Neural cell (in vitro differentiated cells): ENCODE data around the gene TBC1D10A. TPM values are rescaled to one million over a fixed set of nuclear protein-coding genes. Genes with fewer than 3 reads are reported as not detected.
A peak's percentile ranks its signal among the peaks of the same experiment; 100 is the strongest.

Experiments
- H2AFZ ChIP-seq: fragments of 200-600, 300-800 bp; sonication (generic), shearing (Covaris generic); 2 replicates; pipeline ENCODE4 v1.6.0; 2014; ENCODE audit warnings: low read depth, mild to moderate bottlenecking, antibody characterized with exemption, low read length, moderate library complexity
- H3F3A ChIP-seq: fragments of 200-600 bp; shearing (Covaris generic); 2 replicates; pipeline ENCODE4 v1.6.1; 2016; ENCODE audit warnings: mild to moderate bottlenecking, moderate library complexity, mixed read lengths, antibody characterized with exemption, low read length; ENCODE audit not compliant: insufficient read depth, poor library complexity, severe bottlenecking
- H3K27ac ChIP-seq: fragments of 200-600, 300-800 bp; sonication (generic), shearing (Covaris generic); 2 replicates; pipeline ENCODE4 v1.5.1; 2014; ENCODE audit warnings: mild to moderate bottlenecking, low read length, moderate library complexity
- H3K27me3 ChIP-seq: fragments of 300-800, 200-600 bp; sonication (generic), shearing (Covaris generic); 2 replicates; pipeline ENCODE4 v1.6.0; 2014; ENCODE audit warnings: mild to moderate bottlenecking, low read depth, low read length, moderate library complexity; ENCODE audit not compliant: insufficient read depth
- H3K36me3 ChIP-seq: fragments of 300-800, 200-600 bp; sonication (generic), shearing (Covaris generic); 2 replicates; pipeline ENCODE4 v1.5.1; 2014; ENCODE audit warnings: mild to moderate bottlenecking, antibody characterized with exemption, low read length, moderate library complexity; ENCODE audit not compliant: insufficient read depth
- H3K4me2 ChIP-seq: fragments of 300-800, 200-600 bp; sonication (generic), shearing (Covaris generic); 2 replicates; pipeline ENCODE4 v1.6.0; 2014; ENCODE audit warnings: mild to moderate bottlenecking, low read length
- H3K4me3 ChIP-seq: fragments of 300-800, 200-600 bp; sonication (generic), shearing (Covaris generic); 2 replicates; pipeline ENCODE4 v1.5.1; 2014; ENCODE audit warnings: mild to moderate bottlenecking, low read length, moderate library complexity
- H3K79me2 ChIP-seq: fragments of 200-600 bp; shearing (Covaris generic); replicated peaks from 2 replicates; pipeline ENCODE4 v1.6.0; 2014; ENCODE audit warnings: mild to moderate bottlenecking, low read length, moderate library complexity; ENCODE audit not compliant: insufficient read depth
- H3K9ac ChIP-seq: fragments of 300-800, 200-600 bp; sonication (generic), shearing (Covaris generic); 2 replicates; pipeline ENCODE4 v1.6.1; 2016; ENCODE audit warnings: mild to moderate bottlenecking, low read length, mixed read lengths
- H3K9me2 ChIP-seq: fragments of 200-600 bp; shearing (Covaris generic); 2 replicates; pipeline ENCODE4 v1.6.1; 2016; ENCODE audit warnings: mild to moderate bottlenecking, low read length, mixed read lengths; ENCODE audit not compliant: insufficient read depth
- H3K9me3 ChIP-seq: fragments of 200-600, 300-800 bp; sonication (generic), shearing (Covaris generic); 2 replicates; pipeline ENCODE4 v1.6.1; 2016; ENCODE audit warnings: mild to moderate bottlenecking, mixed run types, low read length, moderate library complexity, mixed read lengths
- H4K20me1 ChIP-seq: fragments of 200-600 bp; shearing (Covaris generic); 2 replicates; pipeline ENCODE4 v1.6.1; 2016; ENCODE audit warnings: mild to moderate bottlenecking, mixed run types; ENCODE audit not compliant: insufficient read depth
- CTCF ChIP-seq: fragments of 450-650 bp; IDR thresholded peaks from 2 replicates; pipeline ENCODE4 v1.5.1; 2014; ENCODE audit warnings: antibody characterized with exemption, mild to moderate bottlenecking, moderate library complexity; ENCODE audit not compliant: poor library complexity, severe bottlenecking
- EZH2 ChIP-seq: fragments of 200-600, 300-800 bp; shearing (Covaris generic), sonication (generic); IDR thresholded peaks from 2 replicates; pipeline ENCODE4 v1.6.1; 2014; ENCODE audit warnings: antibody characterized with exemption, low read length, borderline replicate concordance, mild to moderate bottlenecking; ENCODE audit not compliant: insufficient read depth, poor library complexity, severe bottlenecking
- MXI1 ChIP-seq: fragments of 450-650 bp; conservative IDR thresholded peaks from 2 replicates; pipeline ENCODE4 v1.6.1; 2014; ENCODE audit warnings: antibody characterized with exemption, mild to moderate bottlenecking; ENCODE audit not compliant: poor library complexity, severe bottlenecking
- POLR2AphosphoS5 ChIP-seq: IDR thresholded peaks from 2 replicates; pipeline ENCODE4 v1.6.1; 2012
- REST ChIP-seq: IDR thresholded peaks from 2 replicates; pipeline ENCODE4 v1.6.1; 2012; ENCODE audit warnings: borderline replicate concordance
- SMC3 ChIP-seq: fragments of 450-650 bp; conservative IDR thresholded peaks from 2 replicates; pipeline ENCODE4 v1.6.1; 2014; ENCODE audit warnings: antibody characterized with exemption, mild to moderate bottlenecking, moderate library complexity; ENCODE audit not compliant: poor library complexity
- polyA plus RNA-seq: library from polyadenylated mRNA; depleted of rRNA; stranded (reverse); fragments of >200 nt; gene quantifications from 2 replicates; pipeline ENCODE4 v1.2.3, GENCODE V29; 2014

Gene TBC1D10A
- polyA plus RNA-seq, 1 donor from 2014 or later = 11.9 TPM

GRCh38 chr22:30309951-30310741 is 16.6 kb downstream of the TBC1D10A start:
- H3K4me2 ChIP-seq = no peak overlapping the region
- no peaks in the 10 kb centered on the region for H3K27me3 ChIP-seq
- no peak overlapping the region for H2AFZ ChIP-seq
- no peaks in the 10 kb centered on the region for H3K9me3 ChIP-seq
- H3K36me3 ChIP-seq = no peaks in the 10 kb centered on the region
- H3K27ac ChIP-seq = no peak overlapping the region
- H3K9me2 ChIP-seq = no peaks in the 10 kb centered on the region
- no peaks in the 10 kb centered on the region for H3K79me2 ChIP-seq
- H3F3A ChIP-seq = no peaks in the 10 kb centered on the region
- TF ChIP-seq REST (no peak), EZH2 (no peak), POLR2AphosphoS5 (peak; percentile 72)
- no peak overlapping the region for H3K4me3 ChIP-seq
- no peaks in the 10 kb centered on the region for H4K20me1 ChIP-seq
- H3K9ac ChIP-seq = no peak overlapping the region

DNA sequence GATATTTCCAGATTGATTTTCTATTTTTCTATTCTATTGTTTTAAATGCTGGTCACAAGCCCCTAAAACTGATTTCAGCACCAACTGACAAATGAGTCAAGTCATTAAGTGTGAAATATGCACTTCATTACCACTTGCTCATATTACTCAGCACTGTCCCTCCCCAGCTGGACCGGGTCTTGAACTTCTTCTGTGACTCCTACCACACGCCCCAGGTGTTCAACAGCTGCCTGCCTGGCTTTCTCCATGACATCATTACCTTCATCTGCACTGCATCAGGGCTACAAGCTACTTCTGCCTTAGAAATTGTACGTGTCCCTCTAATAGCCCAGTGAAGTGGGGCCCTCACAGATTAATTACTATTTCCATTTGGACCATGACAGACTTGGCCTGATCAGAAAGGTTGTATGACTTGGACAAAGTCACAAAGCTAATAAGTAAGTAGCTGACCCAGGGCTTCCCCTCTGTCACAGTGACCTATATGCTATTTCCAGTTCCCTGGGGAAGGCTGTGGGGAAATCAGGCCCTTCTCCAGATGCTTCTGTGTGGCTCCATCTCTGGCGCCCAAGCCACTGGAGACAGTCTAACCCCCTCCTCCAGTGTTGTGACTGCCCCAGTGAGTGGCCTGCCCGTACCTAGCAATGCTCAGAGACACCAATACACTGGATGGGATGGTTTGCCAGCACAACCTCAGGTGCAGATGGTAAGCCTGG is 18.1 kb downstream of the TBC1D10A start:
- H2AFZ ChIP-seq = no peak overlapping the region
- H3K9me2 ChIP-seq = no peaks in the 10 kb centered on the region
- no peak overlapping the region for H3K4me2 ChIP-seq
- no peak overlapping the region for H3K4me3 ChIP-seq
- no peak for TF ChIP-seq SMC3
- no peak for TF ChIP-seq CTCF
- no peak overlapping the region for H3K9ac ChIP-seq
- H3K36me3 ChIP-seq = no peaks in the 10 kb centered on the region
- H3K27ac ChIP-seq = no peak overlapping the region
- H4K20me1 ChIP-seq = no peaks in the 10 kb centered on the region
- H3F3A ChIP-seq = no peaks in the 10 kb centered on the region
- H3K27me3 ChIP-seq = no peaks in the 10 kb centered on the region
- H3K79me2 ChIP-seq = no peaks in the 10 kb centered on the region
- H3K9me3 ChIP-seq = no peaks in the 10 kb centered on the region

DNA sequence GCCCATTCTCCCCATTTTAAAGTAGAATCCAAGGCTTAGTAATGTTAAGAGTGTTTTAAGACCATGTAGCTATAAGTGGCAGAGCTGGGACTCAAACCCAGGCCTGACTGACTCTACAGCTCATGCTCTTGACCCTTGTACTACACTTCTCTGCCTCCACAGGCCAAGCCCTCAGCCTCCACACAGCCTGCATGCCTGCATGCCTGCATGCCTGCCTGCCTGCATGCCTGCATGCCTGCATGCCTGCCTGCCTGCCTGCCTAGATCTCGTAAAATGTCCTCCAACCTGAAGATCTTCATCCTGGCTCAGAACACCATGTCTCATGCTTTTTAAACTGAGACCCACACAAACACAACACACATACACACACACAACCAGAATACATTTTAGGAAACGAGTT is 18.6 kb downstream of the TBC1D10A start:
- Histone ChIP-seq H3F3A (no peaks in the 10 kb centered on the region), H3K4me2 (no peak overlapping the region), H3K79me2 (no peaks in the 10 kb centered on the region), H3K27me3 (no peaks in the 10 kb centered on the region), H3K27ac (no peak overlapping the region), H3K36me3 (no peaks in the 10 kb centered on the region), H3K9me2 (no peaks in the 10 kb centered on the region), H3K9me3 (no peaks in the 10 kb centered on the region), H3K9ac (no peak overlapping the region), H2AFZ (no peak overlapping the region), H3K4me3 (no peak overlapping the region), H4K20me1 (no peaks in the 10 kb centered on the region)
- TF ChIP-seq SMC3 = no peak
- TF ChIP-seq REST = no peak
- no peak for TF ChIP-seq MXI1
- no peak for TF ChIP-seq POLR2AphosphoS5
